ENCODE measurements around the gene TRIO. TPM values are rescaled to one million over a fixed set of nuclear protein-coding genes. Genes with fewer than 3 reads are reported as not detected.

The TRIO gene
- polyA plus RNA-seq, 3 donors = 10.3 to 63.1 (median 34.5) TPM

GRCh38 chr5:14337593-14337992 is 194.5 kb downstream of the TRIO start:
- H3K27ac ChIP-seq (ENCODE audit: low read depth, low read length) = no peak overlapping the region

GRCh38 chr5:14339468-14339867 is 196.3 kb downstream of the TRIO start:
- 26 to 93% (median 85%) methylated on average over 11 of the region's 11 CpGs for WGBS, 3 donors
- H3K27ac ChIP-seq (ENCODE audit: low read depth, low read length) = no peak overlapping the region

More at GRCh38 chr5:14337593-14337992, 194.5 kb downstream of the TRIO start:
- WGBS, 3 donors = 83 to 90% (median 85%) methylated on average over 7 of the region's 7 CpGs

GRCh38 chr5:14341571-14342230 is 198.6 kb downstream of the TRIO start:
- H3K27ac ChIP-seq (ENCODE audit: low read depth, low read length) = no peak overlapping the region
- 23 to 73% (median 63%) methylated on average over 4 of the region's 4 CpGs for WGBS, 3 donors

GRCh38 chr5:14342306-14342705 is 199.2 kb downstream of the TRIO start:
- no peak overlapping the region for H3K27ac ChIP-seq (ENCODE audit: low read depth, low read length)
- WGBS, 3 donors = 35 to 56% (median 51%) methylated on average over 3 of the region's 3 CpGs

GRCh38 chr5:14343376-14343775 is 200.2 kb downstream of the TRIO start:
- 76 to 90% (median 77%) methylated on average over 4 of the region's 4 CpGs for WGBS, 3 donors
- no peak overlapping the region for H3K27ac ChIP-seq (ENCODE audit: low read depth, low read length)

GRCh38 chr5:14347522-14347921 is 204.4 kb downstream of the TRIO start:
- no peak overlapping the region for H3K27ac ChIP-seq (ENCODE audit: low read depth, low read length)
- 84 to 93% (median 85%) methylated on average over 7 of the region's 7 CpGs for WGBS, 3 donors

GRCh38 chr5:14348142-14348541 is 205.0 kb downstream of the TRIO start:
- H3K27ac ChIP-seq (ENCODE audit: low read depth, low read length) = no peak overlapping the region
- 76 to 88% (median 83%) methylated on average over 5 of the region's 5 CpGs for WGBS, 3 donors

- 90 to 93% (median 92%) methylated on average over 8 of the region's 8 CpGs for WGBS, 3 donors
- H3K27ac ChIP-seq (ENCODE audit: low read depth, low read length) = no peak overlapping the region
These were observed 205.9 kb downstream of the TRIO start for GRCh38 chr5:14349029-14349428.

GRCh38 chr5:14351086-14351661 is 208.0 kb downstream of the TRIO start:
- WGBS, 3 donors = 61 to 81% (median 68%) methylated on average over 7 of the region's 7 CpGs
- no peak overlapping the region for H3K27ac ChIP-seq (ENCODE audit: low read depth, low read length)

GRCh38 chr5:14351845-14352712 is 208.9 kb downstream of the TRIO start:
- 63 to 76% (median 66%) methylated on average over 7 of the region's 7 CpGs for WGBS, 3 donors
- H3K27ac ChIP-seq (ENCODE audit: low read depth, low read length) = no peak overlapping the region

- 87 to 90% (median 88%) methylated on average over 11 of the region's 11 CpGs for WGBS, 3 donors
These were observed 210.8 kb downstream of the TRIO start for GRCh38 chr5:14353726-14354474.

GRCh38 chr5:14355391-14355790 is 212.2 kb downstream of the TRIO start:
- WGBS, 3 donors = 76 to 95% (median 94%) methylated on average over 4 of the region's 4 CpGs
- H3K27ac ChIP-seq (ENCODE audit: low read depth, low read length) = no peak overlapping the region

More at GRCh38 chr5:14353726-14354474, 210.8 kb downstream of the TRIO start:
- no peak overlapping the region for H3K27ac ChIP-seq (ENCODE audit: low read depth, low read length)

- 76 to 93% (median 85%) methylated on average over 1 of the region's 1 CpG for WGBS, 3 donors
These were observed 213.2 kb downstream of the TRIO start for GRCh38 chr5:14356305-14356704.

GRCh38 chr5:14357441-14357840 is 214.3 kb downstream of the TRIO start:
- WGBS, 3 donors = 26 to 58% (median 31%) methylated on average over 9 of the region's 9 CpGs
- no peak overlapping the region for H3K27ac ChIP-seq (ENCODE audit: low read depth, low read length)

More at GRCh38 chr5:14356305-14356704, 213.2 kb downstream of the TRIO start:
- no peak overlapping the region for H3K27ac ChIP-seq (ENCODE audit: low read depth, low read length)

GRCh38 chr5:14357851-14358250 is 214.7 kb downstream of the TRIO start:
- no peak overlapping the region for H3K27ac ChIP-seq (ENCODE audit: low read depth, low read length)
- 63 to 75% (median 64%) methylated on average over 20 of the region's 20 CpGs for WGBS, 3 donors

GRCh38 chr5:14358536-14358935 is 215.4 kb downstream of the TRIO start:
- H3K27ac ChIP-seq (ENCODE audit: low read depth, low read length) = no peak overlapping the region
- whole genome bisulfite sequencing, 3 donors = 85% methylated on average over 7 of the region's 7 CpGs

GRCh38 chr5:14359069-14360043 is 216.2 kb downstream of the TRIO start:
- WGBS, 3 donors = 87 to 89% (median 89%) methylated on average over 27 of the region's 27 CpGs
- no peak overlapping the region for H3K27ac ChIP-seq (ENCODE audit: low read depth, low read length)
